ENCODE results near the gene TEAD1.

The TEAD1 gene

DNA sequence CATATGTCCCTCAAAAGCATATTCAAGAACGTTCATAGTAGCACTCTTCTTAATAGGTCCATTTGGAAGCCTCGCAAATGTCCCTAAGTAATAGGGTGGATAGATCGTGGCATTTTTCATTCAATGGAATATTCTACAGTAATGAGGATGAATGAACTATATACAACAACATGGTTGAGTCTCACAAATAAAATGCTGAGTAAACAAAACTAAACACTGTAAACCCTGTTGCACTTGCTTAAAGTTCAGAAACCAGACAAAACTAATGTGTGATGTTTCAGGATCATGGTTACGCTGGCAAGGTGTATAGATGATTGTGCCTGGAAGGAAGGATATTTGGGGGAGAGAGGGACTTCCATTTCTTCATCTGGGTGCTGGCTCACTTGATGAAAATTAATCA, 244.4 kb downstream of the TEAD1 start:
- TF ChIP-seq, protein P1, sequence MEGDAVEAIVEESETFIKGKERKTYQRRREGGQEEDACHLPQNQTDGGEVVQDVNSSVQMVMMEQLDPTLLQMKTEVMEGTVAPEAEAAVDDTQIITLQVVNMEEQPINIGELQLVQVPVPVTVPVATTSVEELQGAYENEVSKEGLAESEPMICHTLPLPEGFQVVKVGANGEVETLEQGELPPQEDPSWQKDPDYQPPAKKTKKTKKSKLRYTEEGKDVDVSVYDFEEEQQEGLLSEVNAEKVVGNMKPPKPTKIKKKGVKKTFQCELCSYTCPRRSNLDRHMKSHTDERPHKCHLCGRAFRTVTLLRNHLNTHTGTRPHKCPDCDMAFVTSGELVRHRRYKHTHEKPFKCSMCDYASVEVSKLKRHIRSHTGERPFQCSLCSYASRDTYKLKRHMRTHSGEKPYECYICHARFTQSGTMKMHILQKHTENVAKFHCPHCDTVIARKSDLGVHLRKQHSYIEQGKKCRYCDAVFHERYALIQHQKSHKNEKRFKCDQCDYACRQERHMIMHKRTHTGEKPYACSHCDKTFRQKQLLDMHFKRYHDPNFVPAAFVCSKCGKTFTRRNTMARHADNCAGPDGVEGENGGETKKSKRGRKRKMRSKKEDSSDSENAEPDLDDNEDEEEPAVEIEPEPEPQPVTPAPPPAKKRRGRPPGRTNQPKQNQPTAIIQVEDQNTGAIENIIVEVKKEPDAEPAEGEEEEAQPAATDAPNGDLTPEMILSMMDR (IDR thresholded peaks at IDR 0.05; ENCODE audit: insufficient read depth, missing control alignments): no peak
- FAIRE-seq: no peak
- no peak for DNase-seq (ENCODE audit: insufficient read length, low spot score)

DNA sequence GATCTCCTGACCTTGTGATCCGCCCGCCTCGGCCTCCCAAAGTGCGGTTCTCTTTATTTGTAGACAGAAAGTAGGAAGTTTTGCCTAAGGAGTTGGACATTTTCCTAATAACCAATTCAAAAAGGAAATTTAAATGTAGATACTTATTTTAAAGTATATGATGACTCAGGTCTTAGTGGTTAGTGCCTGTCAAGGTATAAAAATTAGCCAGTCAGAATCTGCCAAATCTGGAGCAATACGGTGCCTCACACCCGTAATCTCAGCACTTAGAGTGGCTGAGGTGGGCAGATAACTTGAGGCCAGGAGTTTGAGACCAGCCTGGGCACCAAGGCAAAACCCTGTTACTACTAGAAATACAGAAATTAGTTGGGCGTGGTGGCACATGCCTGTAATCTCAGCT, 248.2 kb downstream of the TEAD1 start:
- FAIRE-seq (no peak), DNase-seq (ENCODE audit: insufficient read length, low spot score) (no peak)
- TF ChIP-seq, protein P1 (IDR thresholded peaks at IDR 0.05; ENCODE audit: insufficient read depth, missing control alignments): no peak

DNA sequence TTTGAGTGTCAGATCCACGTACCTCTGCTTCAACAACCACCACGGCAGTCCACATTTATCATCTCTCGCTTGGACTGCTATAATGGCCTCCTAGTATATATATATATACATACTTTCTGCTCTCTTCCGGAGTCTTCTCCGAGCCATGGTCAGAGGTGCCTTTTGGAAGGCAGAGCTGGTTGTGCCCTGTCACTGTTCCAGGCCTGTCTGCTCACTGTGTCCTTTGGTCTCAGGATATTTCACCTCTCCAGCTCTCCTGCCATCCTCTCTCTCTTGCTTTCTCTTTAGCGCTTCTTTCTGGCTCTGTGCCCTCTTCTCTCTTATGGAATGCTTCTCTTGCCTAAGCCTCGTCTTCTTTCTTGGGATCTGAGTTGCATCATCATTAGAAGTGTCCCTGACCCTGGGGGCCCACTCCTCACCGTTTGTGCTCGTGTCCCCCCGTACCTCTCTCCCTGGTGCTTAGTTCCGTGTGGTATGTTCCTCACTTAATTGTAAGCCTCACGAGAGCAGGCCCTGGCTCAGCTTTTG, 248.8 kb downstream of the TEAD1 start:
- no peak for DNase-seq (ENCODE audit: insufficient read length, low spot score)
- TF ChIP-seq, protein P1 (IDR thresholded peaks at IDR 0.05; ENCODE audit: insufficient read depth, missing control alignments): no peak
- no peak for FAIRE-seq

DNA sequence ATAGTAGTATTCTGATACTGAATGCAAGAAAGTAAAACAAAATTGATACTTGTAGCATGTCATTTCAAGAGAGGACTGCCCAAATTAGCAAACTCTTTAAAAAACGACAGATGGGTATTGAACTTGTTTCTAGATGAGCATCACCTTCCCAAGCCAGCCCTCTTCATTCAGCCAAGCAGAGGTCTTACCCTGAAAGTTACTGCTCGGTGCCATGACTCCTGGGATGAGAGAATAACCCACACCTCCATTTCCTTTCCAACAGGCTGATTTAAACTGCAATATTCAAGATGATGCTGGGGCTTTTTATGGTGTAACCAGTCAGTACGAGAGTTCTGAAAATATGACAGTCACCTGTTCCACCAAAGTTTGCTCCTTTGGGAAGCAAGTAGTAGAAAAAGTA, 250.4 kb downstream of the TEAD1 start:
- FAIRE-seq (no peak), DNase-seq (ENCODE audit: insufficient read length, low spot score) (no peak)
- TF ChIP-seq, protein P1 (IDR thresholded peaks at IDR 0.05; ENCODE audit: insufficient read depth, missing control alignments): no peak

DNA sequence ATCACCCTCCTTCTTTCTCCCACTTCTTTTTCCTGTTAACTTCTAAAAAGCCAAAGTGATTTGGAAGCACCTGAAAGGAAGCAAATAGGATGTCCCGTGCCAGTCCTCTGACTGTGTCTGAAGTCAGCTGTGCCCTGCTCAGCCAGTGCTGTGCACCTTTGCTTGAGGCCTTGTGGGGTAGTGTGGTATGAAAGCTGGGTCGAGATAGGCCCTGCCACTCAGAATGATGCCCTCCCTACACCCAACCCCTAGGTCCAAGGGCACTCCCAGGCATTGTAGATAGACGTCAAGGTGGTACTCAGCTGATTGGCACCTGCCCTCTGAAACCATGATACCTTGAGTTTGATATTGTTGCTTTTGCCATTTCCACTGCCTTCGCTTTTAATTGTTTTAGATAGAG, 251.3 kb downstream of the TEAD1 start:
- TF ChIP-seq, protein P1 (IDR thresholded peaks at IDR 0.05; ENCODE audit: insufficient read depth, missing control alignments): no peak
- FAIRE-seq (no peak), DNase-seq (ENCODE audit: insufficient read length, low spot score) (no peak)

DNA sequence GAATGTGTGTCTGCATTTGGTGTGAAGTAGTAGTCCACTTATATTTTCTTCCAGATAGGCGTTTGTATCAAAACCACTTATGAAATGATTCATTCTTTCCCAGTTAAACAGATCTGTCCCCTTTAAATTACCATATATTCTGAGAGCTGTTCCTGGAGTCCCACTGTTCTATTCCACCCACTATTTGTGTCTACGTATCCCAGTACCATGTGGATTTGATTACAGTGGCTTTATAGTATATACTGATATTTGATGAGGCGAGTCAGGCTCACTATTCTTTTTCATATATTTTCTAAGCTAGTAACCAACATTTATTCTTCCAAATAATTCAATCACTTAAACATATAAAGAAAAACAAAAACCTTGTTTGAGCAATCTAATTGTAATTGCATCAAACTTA, 253.0 kb downstream of the TEAD1 start:
- no peak for DNase-seq (ENCODE audit: insufficient read length, low spot score)
- FAIRE-seq: no peak
- TF ChIP-seq, protein P1 (IDR thresholded peaks at IDR 0.05; ENCODE audit: insufficient read depth, missing control alignments): no peak

DNA sequence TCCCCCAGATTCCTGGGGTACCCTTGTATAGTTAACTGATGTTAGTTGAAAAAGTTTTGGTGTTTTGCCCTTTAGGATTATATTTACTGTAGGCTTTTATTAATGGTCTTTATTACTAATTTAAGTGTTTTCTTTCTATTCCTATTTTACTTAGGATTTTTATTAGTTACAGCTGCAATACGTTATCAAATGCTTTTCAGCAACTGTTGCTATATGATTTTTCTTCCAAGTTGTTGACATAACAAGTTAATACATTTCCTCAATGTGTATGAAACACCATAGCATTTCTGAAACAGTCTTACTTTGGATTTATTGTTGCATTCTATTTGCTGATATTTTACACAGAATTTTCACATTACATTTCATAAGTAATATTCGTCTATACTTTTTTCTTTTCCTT, 253.7 kb downstream of the TEAD1 start:
- TF ChIP-seq, protein P1 (IDR thresholded peaks at IDR 0.05; ENCODE audit: insufficient read depth, missing control alignments): no peak
- FAIRE-seq (no peak), DNase-seq (ENCODE audit: insufficient read length, low spot score) (no peak)
